Measurements from ENCODE around the gene PHF23.
"Not testable (repeated sequence)": the region's sequence is repeated elsewhere in the genome, so short reads cannot be mapped to it uniquely, and the experiment has no call there.

The PHF23 gene

GRCh38 chr17:7258731-7259554, 19.7 kb upstream of the PHF23 start:
- DNase-seq = no peak

GRCh38 chr17:7256766-7257456, 17.7 kb upstream of the PHF23 start:
- no peak for DNase-seq

- DNase-seq = no peak
Measured at GRCh38 chr17:7254511-7254910, 15.3 kb upstream of the PHF23 start.

- no peak for DNase-seq
Measured at GRCh38 chr17:7253082-7253481, 13.8 kb upstream of the PHF23 start.

- peak; percentile 30 for DNase-seq
Measured at GRCh38 chr17:7252176-7253043, 13.2 kb upstream of the PHF23 start, which contains the start of gene ELP5. Gene ELP5, plus strand, starts transcription at chr17:7252215. Its CDS starts 336 bp downstream, at chr17:7252551.

GRCh38 chr17:7251661-7252175, 12.5 kb upstream of the PHF23 start, which contains the start of gene CTDNEP1:
Gene CTDNEP1, minus strand, starts transcription at chr17:7251734. Its CDS starts 438 bp downstream, at chr17:7251296.
- DNase-seq = peak; percentile 74

- no peak for DNase-seq
Measured at GRCh38 chr17:7250695-7251627, 11.7 kb upstream of the PHF23 start.

GRCh38 chr17:7249830-7250229, 10.6 kb upstream of the PHF23 start:
- DNase-seq = no peak

GRCh38 chr17:7249214-7249613, 10.0 kb upstream of the PHF23 start:
- no peak for DNase-seq

GRCh38 chr17:7248796-7249195, 9.5 kb upstream of the PHF23 start:
- no peak for DNase-seq

GRCh38 chr17:7246779-7247178, 7.5 kb upstream of the PHF23 start:
- no peak for DNase-seq

GRCh38 chr17:7243838-7244237, 4.6 kb upstream of the PHF23 start:
- DNase-seq = not testable (repeated sequence)

GRCh38 chr17:7243453-7243729, 4.1 kb upstream of the PHF23 start:
- DNase-seq = no peak

GRCh38 chr17:7242717-7243452, 3.6 kb upstream of the PHF23 start:
- peak; percentile 81 for DNase-seq

- peak; percentile 69 for DNase-seq
Measured at GRCh38 chr17:7241783-7242716, 2.8 kb upstream of the PHF23 start, which contains the start of gene GABARAP. Gene GABARAP, minus strand, starts transcription at chr17:7242449. Its CDS starts 119 bp downstream, at chr17:7242330.

- DNase-seq = no peak
Measured at GRCh38 chr17:7241090-7241733, 2.0 kb upstream of the PHF23 start.

GRCh38 chr17:7240375-7240774, 1.1 kb upstream of the PHF23 start:
- DNase-seq = no peak

GRCh38 chr17:7238420-7239090, 702 bp downstream of the PHF23 start:
- DNase-seq = no peak
